ENCODE data around the gene BLID. TPM values are rescaled to one million over a fixed set of nuclear protein-coding genes. Genes with fewer than 3 reads are reported as not detected.

The BLID gene
- polyA plus RNA-seq, 4 donors = not detected

DNA sequence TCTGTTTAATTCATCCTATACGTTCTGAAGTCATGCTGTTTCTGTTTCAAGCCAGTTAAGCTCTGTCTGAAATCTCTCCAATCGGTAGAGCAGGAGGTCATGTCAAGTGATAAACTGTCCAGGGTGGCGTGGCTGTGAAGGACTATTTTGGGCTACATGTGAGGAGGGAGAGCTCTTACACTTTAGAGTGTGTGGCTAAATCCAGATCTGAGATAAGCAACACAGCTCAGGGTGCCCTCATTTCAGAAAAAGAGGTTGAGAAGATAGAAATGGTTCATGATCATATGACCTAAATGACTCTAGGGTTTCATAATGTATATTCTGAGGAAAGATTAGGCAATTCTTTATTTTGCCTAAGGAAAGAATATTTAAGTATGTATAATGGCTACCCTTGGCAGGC lies 8.4 kb downstream of the BLID start:
- no peak for DNase-seq (ENCODE audit: low read depth in 4 of 4, low spot score in 3 of 4)

- DNase-seq (ENCODE audit: low read depth in 4 of 4, low spot score in 3 of 4) = no peak
These were observed 9.0 kb downstream of the BLID start for GRCh38 chr11:122107045-122107444.

DNA sequence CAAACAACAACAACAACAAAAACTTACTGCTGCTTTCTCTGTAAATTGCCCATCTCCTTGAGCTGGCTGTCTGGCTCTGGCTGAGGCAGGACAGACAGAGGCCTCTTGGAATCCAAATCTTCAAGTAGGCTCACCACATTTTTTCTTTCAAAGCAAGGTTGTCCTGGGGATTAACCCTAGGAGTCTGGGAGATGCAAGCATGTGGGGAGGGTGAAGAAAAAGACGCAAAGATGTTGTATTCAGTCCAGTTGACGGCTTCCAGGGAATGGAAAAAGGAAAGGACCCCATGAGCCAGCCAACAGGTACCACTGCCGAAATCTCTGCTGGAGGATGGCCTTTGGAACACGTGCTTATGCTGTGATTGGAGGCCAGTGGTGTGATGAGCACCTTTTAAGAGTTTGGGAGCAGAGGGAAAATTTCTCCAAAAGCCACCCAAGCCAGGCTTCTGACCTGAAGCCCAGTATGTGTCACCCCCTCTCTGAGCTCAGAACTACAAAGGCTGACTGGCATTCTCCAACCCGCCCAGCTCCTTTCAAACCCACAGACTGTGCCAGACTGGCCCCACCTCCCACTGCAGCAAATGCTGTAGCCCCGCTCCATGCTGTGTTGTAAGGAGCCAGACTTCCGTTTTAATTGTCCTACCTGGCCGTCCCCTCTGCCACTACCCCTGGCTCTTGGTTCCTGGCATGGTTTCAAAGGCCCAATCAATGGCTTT lies 10.8 kb downstream of the BLID start:
- no peak for DNase-seq (ENCODE audit: low read depth in 4 of 4, low spot score in 3 of 4)

DNA sequence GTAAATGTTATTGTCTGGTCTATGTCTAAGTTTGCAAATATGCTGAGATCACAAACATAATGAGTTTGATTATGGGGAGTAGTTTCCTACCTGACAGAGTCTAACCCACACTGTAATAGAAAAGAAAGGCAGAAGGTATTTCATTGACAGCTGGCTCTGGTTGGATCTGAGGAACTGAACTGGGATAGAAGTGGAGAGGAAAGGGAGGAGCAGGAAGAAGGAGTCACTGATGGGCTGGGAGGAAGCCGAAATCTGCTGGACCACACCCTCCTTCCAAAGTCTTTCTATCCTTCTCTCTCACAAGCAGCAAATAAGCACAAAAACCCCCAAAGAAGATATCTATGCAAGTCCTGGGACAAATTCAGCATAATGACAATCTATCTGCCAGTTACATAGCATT lies 11.7 kb downstream of the BLID start:
- DNase-seq (ENCODE audit: low read depth in 4 of 4, low spot score in 3 of 4) = no peak

DNA sequence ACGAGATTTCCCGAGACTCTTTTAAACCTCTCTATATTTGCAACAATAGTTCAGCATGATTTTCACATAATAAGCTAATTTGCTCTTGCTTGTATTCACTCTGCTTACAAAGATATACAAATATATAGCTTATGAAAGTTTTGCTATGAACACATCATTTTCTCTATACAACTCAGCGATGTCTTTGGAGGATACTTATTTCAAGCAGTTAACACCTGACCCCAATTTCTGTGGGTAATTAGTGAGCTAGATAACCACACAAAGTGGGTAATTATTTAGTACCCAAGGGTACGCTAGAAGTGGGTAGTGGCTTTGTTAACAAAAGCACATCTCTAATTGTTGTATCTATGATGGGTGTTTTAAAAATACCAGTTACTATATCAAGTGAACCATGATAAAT lies 12.3 kb downstream of the BLID start:
- no peak for DNase-seq (ENCODE audit: low read depth in 4 of 4, low spot score in 3 of 4)

- DNase-seq (ENCODE audit: low read depth in 4 of 4, low spot score in 3 of 4) = no peak
These were observed 12.7 kb downstream of the BLID start for GRCh38 chr11:122103321-122103720.

DNA sequence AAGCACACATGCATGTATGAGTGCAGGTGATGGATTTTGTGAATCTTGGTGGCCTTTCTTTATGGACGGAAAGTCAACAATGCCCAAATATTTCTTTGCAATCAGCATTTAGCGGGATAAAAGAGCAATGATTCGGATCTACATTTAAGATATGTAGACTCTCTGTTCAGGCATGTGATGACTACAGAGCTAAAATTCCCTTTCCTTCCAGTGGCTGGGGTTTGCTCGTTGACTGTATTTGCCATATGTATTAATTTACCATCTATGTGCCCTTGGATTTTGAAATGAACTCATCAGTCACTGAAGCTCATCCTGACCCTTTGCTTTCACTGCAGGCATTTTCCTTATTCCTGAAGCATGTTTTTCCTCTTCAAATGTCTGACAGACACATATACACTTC lies 13.6 kb downstream of the BLID start:
- no peak for DNase-seq (ENCODE audit: low read depth in 4 of 4, low spot score in 3 of 4)

GRCh38 chr11:122101625-122102291 lies 14.3 kb downstream of the BLID start:
- DNase-seq (ENCODE audit: low read depth in 4 of 4, low spot score in 3 of 4) = peak in 3 of 4 donors; percentile 81 to 85 (median 81)

DNA sequence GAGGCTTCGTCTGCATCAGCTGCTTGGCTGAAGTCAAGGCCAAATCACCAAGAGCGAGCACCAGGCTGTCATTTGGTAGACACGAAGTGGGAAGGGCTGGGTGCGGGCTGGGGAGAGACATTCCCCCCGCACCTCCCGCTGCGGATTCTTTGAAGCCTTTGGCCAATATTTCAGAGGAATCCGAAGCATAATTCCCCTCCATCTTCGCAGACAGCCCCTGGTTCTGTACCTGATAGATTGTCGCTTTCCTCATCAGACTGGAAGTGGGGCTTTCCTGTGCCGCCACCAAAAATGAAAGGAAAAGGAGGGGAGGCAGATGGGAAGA lies 15.3 kb downstream of the BLID start:
- DNase-seq (ENCODE audit: low read depth in 4 of 4, low spot score in 3 of 4) = peak in 2 of 4 donors; percentile 13 to 16

GRCh38 chr11:122100037-122100755 lies 15.8 kb downstream of the BLID start:
- peak in 2 of 4 donors; percentile 27 to 58 for DNase-seq (ENCODE audit: low read depth in 4 of 4, low spot score in 3 of 4)

GRCh38 chr11:122099374-122100036 lies 16.5 kb downstream of the BLID start:
- DNase-seq (ENCODE audit: low read depth in 4 of 4, low spot score in 3 of 4) = peak in 2 of 4 donors; percentile 20 to 22

DNA sequence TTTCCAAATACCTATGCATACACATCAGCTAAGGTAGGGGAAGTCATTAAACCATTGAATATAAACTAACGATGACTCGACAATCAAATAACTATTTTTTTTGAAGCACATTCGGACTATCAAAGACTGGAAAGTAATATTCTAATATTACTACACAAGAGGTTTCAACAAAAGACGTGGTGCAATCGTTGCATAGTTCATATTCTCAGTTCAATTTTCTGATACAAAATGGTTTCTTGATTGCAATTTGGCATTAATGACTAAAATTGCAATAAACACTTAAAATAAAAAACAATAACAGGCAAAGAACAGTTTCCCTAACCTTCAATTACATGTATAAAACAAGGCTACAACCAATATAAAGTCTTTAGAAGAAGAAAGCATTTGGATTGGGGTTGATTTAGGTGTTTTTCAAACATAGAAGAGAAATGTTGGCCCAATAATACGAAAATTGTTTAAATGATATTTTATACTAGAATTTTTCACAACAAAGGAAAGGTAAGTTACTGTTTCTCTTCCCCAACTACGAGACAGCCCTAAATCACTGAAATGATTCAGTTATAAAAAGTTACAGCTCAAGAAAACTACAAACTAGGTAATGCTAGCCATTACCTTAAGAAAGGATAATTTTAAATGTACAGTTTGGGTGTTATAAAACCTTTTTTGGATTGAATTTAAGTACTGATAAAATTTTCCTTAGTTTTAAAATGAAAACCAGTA lies 17.6 kb downstream of the BLID start:
- DNase-seq (ENCODE audit: low read depth in 4 of 4, low spot score in 3 of 4) = peak in 1 of 4 donors; percentile 12

GRCh38 chr11:122097419-122098001 lies 18.5 kb downstream of the BLID start:
- peak in 2 of 4 donors; percentile 12 to 20 for DNase-seq (ENCODE audit: low read depth in 4 of 4, low spot score in 3 of 4)

GRCh38 chr11:122096272-122097112 lies 19.5 kb downstream of the BLID start:
- DNase-seq (ENCODE audit: low read depth in 4 of 4, low spot score in 3 of 4) = peak in 1 of 4 donors; percentile 10

- DNase-seq (ENCODE audit: low read depth in 4 of 4, low spot score in 3 of 4) = no peak
These were observed 20.2 kb downstream of the BLID start for GRCh38 chr11:122095681-122096262.

DNA sequence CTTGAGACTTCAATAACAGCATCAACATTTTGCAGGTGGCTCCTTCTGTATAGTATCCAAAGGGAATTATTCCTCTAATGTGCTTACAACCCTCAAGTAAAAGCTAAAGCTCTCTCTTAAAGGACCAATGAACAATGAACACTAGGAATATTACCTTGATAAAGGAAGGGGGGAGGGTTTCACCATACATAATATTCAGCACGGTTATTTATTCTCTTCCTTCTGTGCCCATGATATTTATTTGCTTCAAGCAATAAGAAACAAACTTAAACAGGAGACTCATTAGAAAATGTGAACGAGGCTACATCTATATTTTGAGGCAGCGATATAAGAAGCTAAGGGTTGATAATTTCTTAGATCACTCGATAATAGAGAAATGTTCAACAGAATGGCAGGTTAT lies 21.2 kb downstream of the BLID start:
- no peak for DNase-seq (ENCODE audit: low read depth in 4 of 4, low spot score in 3 of 4)

GRCh38 chr11:122093731-122094275 lies 22.2 kb downstream of the BLID start:
- DNase-seq (ENCODE audit: low read depth in 4 of 4, low spot score in 3 of 4) = no peak

- DNase-seq (ENCODE audit: low read depth in 4 of 4, low spot score in 3 of 4) = no peak
These were observed 24.2 kb downstream of the BLID start for GRCh38 chr11:122091835-122092234.

- DNase-seq (ENCODE audit: low read depth in 4 of 4, low spot score in 3 of 4) = no peak
These were observed 26.9 kb downstream of the BLID start for GRCh38 chr11:122089111-122089510.
